ENCODE data around the gene APOL2.
"Not testable (repeated sequence)": the region's sequence is repeated elsewhere in the genome, so short reads cannot be mapped to it uniquely, and the experiment has no call there.

APOL2 gene

GRCh38 chr22:36239401-36240171, at the start of gene APOL2:
Gene APOL2 (minus strand): TSS chr22:36239527. CDS start chr22:36233162, 6,365 bp downstream.
- peak; percentile 88 for DNase-seq

GRCh38 chr22:36288571-36289405, 49.5 kb upstream of the APOL2 start:
- DNase-seq: no peak

- DNase-seq: no peak
Observed at GRCh38 chr22:36287881-36288515, 48.7 kb upstream of the APOL2 start.

GRCh38 chr22:36286096-36286957, 47.0 kb upstream of the APOL2 start:
- peak; percentile 50 for DNase-seq

- no peak for DNase-seq
Observed at GRCh38 chr22:36285545-36285944, 46.2 kb upstream of the APOL2 start.

- no peak for DNase-seq
Observed at GRCh38 chr22:36285017-36285416, 45.7 kb upstream of the APOL2 start.

GRCh38 chr22:36284171-36284571, 44.8 kb upstream of the APOL2 start:
- DNase-seq: no peak

GRCh38 chr22:36282328-36282831, 43.1 kb upstream of the APOL2 start:
- no peak for DNase-seq

GRCh38 chr22:36281781-36282327, 42.5 kb upstream of the APOL2 start:
- no peak for DNase-seq

- DNase-seq: no peak
Observed at GRCh38 chr22:36280379-36280778, 41.1 kb upstream of the APOL2 start.

GRCh38 chr22:36279219-36279666, 39.9 kb upstream of the APOL2 start:
- DNase-seq: no peak

- DNase-seq: peak; percentile 21
Observed at GRCh38 chr22:36277482-36278291, 38.4 kb upstream of the APOL2 start.

GRCh38 chr22:36274531-36274930, 35.2 kb upstream of the APOL2 start:
- DNase-seq: no peak

GRCh38 chr22:36271951-36272350, 32.6 kb upstream of the APOL2 start:
- not testable (repeated sequence) for DNase-seq

GRCh38 chr22:36271231-36271630, 31.9 kb upstream of the APOL2 start:
- not testable (repeated sequence) for DNase-seq

- DNase-seq: no peak
Observed at GRCh38 chr22:36267896-36268485, 28.7 kb upstream of the APOL2 start.

- no peak for DNase-seq
Observed at GRCh38 chr22:36267058-36267457, 27.7 kb upstream of the APOL2 start.

GRCh38 chr22:36263886-36264664, 24.7 kb upstream of the APOL2 start:
- DNase-seq: not testable (repeated sequence)

GRCh38 chr22:36263216-36263673, 23.9 kb upstream of the APOL2 start:
- DNase-seq: not testable (repeated sequence)

- not testable (repeated sequence) for DNase-seq
Observed at GRCh38 chr22:36262307-36262706, 23.0 kb upstream of the APOL2 start.

Data from NCI-H146 (cell line).